IMR-90 (cell line): ENCODE measurements around the gene ARID4A.

ENCODE experiments used
- MAFK ChIP-seq: IDR thresholded peaks from 2 replicates; pipeline ENCODE4 v1.6.1; 2012; ENCODE audit warnings: low read depth, low read length, improper control_type of control experiment
- MAZ ChIP-seq: IDR thresholded peaks from 2 replicates; pipeline ENCODE4 v1.6.1; 2012; ENCODE audit warnings: low read depth, mild to moderate bottlenecking, low read length, improper control_type of control experiment, moderate library complexity, borderline replicate concordance
- MXI1 ChIP-seq: IDR thresholded peaks from 2 replicates; pipeline ENCODE4 v1.6.1; 2012; ENCODE audit warnings: low read depth, mild to moderate bottlenecking, low read length, moderate library complexity, borderline replicate concordance
- RAD21 ChIP-seq: IDR thresholded peaks from 2 replicates; pipeline ENCODE4 v1.6.1; 2012; ENCODE audit warnings: low read length, improper control_type of control experiment
- RCOR1 ChIP-seq: IDR thresholded peaks from 2 replicates; pipeline ENCODE4 v1.6.1; 2012; ENCODE audit warnings: mild to moderate bottlenecking, low read length, improper control_type of control experiment; ENCODE audit not compliant: insufficient replicate concordance
- TF ChIP-seq, protein P1 (sequence below): conservative IDR thresholded peaks from 2 replicates; pipeline ENCODE4 v1.5.1; 2012; ENCODE audit warnings: mild to moderate bottlenecking, low read depth, low read length, improper control_type of control experiment
- TF ChIP-seq, protein P2 (sequence below): fragments of 150-350 bp; IDR thresholded peaks from 2 replicates; pipeline ENCODE4 v1.6.1; 2016; ENCODE audit warnings: low read depth, mild to moderate bottlenecking, low read length, moderate library complexity, borderline replicate concordance

DNA sequence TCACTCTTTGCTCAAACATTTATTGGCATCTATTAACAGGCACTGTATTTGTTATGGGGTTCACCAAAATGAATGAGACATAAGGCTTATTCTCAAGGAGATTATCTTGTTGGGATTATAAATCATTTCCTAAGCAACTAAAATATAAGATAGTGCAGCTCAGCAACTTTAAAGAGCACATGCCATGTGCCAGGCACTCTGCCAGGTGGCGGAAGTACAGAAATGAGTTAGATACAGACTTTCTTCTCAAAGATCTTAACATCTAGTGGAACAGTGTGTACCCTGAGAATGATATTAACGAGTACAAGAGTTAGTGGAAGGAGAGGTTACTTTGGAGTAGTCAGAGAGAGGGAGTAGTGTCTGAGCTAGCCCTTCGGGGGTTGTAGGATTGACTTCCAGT lies 68.9 kb downstream of the ARID4A start:
- TF ChIP-seq, protein P1, sequence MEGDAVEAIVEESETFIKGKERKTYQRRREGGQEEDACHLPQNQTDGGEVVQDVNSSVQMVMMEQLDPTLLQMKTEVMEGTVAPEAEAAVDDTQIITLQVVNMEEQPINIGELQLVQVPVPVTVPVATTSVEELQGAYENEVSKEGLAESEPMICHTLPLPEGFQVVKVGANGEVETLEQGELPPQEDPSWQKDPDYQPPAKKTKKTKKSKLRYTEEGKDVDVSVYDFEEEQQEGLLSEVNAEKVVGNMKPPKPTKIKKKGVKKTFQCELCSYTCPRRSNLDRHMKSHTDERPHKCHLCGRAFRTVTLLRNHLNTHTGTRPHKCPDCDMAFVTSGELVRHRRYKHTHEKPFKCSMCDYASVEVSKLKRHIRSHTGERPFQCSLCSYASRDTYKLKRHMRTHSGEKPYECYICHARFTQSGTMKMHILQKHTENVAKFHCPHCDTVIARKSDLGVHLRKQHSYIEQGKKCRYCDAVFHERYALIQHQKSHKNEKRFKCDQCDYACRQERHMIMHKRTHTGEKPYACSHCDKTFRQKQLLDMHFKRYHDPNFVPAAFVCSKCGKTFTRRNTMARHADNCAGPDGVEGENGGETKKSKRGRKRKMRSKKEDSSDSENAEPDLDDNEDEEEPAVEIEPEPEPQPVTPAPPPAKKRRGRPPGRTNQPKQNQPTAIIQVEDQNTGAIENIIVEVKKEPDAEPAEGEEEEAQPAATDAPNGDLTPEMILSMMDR: no peak
- TF ChIP-seq, protein P2, sequence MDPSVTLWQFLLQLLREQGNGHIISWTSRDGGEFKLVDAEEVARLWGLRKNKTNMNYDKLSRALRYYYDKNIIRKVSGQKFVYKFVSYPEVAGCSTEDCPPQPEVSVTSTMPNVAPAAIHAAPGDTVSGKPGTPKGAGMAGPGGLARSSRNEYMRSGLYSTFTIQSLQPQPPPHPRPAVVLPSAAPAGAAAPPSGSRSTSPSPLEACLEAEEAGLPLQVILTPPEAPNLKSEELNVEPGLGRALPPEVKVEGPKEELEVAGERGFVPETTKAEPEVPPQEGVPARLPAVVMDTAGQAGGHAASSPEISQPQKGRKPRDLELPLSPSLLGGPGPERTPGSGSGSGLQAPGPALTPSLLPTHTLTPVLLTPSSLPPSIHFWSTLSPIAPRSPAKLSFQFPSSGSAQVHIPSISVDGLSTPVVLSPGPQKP: no peak
- TF ChIP-seq MXI1: no peak
- no peak for TF ChIP-seq RCOR1
- no peak for TF ChIP-seq MAFK
- no peak for TF ChIP-seq RAD21
- TF ChIP-seq MAZ: no peak
